ENCODE data around the gene NT5E.

DNA sequence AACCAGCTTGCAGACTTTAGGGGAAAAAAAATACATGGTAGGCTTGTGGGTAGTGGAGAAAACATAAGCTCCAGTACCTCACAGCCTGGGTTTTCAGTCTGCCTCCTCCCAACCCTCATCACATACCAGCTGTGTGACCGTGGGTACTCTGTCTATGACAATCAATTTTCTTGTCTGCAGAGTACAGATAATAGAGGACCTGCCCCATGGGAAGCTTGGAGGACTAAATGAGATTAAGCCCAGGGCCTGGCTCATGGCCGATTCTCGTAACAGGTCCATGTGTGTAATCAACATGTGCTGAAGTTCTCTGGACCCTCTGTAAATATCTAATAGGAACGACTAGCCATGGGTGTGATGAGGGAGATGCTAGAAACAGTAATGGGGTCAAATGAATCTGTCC lies 34.0 kb downstream of the NT5E start:
- TF ChIP-seq, protein P1, sequence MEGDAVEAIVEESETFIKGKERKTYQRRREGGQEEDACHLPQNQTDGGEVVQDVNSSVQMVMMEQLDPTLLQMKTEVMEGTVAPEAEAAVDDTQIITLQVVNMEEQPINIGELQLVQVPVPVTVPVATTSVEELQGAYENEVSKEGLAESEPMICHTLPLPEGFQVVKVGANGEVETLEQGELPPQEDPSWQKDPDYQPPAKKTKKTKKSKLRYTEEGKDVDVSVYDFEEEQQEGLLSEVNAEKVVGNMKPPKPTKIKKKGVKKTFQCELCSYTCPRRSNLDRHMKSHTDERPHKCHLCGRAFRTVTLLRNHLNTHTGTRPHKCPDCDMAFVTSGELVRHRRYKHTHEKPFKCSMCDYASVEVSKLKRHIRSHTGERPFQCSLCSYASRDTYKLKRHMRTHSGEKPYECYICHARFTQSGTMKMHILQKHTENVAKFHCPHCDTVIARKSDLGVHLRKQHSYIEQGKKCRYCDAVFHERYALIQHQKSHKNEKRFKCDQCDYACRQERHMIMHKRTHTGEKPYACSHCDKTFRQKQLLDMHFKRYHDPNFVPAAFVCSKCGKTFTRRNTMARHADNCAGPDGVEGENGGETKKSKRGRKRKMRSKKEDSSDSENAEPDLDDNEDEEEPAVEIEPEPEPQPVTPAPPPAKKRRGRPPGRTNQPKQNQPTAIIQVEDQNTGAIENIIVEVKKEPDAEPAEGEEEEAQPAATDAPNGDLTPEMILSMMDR (IDR thresholded peaks at IDR 0.05; ENCODE audit: insufficient read depth, low read length, poor library complexity, severe bottlenecking): no peak
- TF ChIP-seq EZH2phosphoT487 (conservative IDR thresholded peaks at IDR 0.05; ENCODE audit: low read length): no peak
